ENCODE data around the gene PACSIN3. TPM values are rescaled to one million over a fixed set of nuclear protein-coding genes. Genes with fewer than 3 reads are reported as not detected.

The PACSIN3 gene
- total and polyA plus RNA-seq, 2 of the 8 experiments (the other 6 are each of a cell fraction or from before 2014, with no cell fraction given): 23.8 to 47.2 TPM

GRCh38 chr11:47183031-47183856, 3.0 kb downstream of the PACSIN3 start (continued):
- TF ChIP-seq E2F6 (IDR thresholded peaks at IDR 0.05) (no peak), SUZ12 (IDR thresholded peaks at IDR 0.05; ENCODE audit: low read length) (no peak), TBP (IDR thresholded peaks at IDR 0.05; ENCODE audit: low read depth, low read length) (no peak), KDM5A (IDR thresholded peaks at IDR 0.05; ENCODE audit: low read length) (no peak), POLR2AphosphoS5 (IDR thresholded peaks at IDR 0.05; ENCODE audit: low read depth, low read length) (no peak), CBX5 (IDR thresholded peaks at IDR 0.05; ENCODE audit: low read depth, low read length) (no peak), TAF7 (optimal IDR thresholded peaks at IDR 0.05; ENCODE audit: borderline replicate concordance, low read depth, low read length) (no peak)
- TF ChIP-seq, protein P1, sequence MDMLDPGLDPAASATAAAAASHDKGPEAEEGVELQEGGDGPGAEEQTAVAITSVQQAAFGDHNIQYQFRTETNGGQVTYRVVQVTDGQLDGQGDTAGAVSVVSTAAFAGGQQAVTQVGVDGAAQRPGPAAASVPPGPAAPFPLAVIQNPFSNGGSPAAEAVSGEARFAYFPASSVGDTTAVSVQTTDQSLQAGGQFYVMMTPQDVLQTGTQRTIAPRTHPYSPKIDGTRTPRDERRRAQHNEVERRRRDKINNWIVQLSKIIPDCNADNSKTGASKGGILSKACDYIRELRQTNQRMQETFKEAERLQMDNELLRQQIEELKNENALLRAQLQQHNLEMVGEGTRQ (IDR thresholded peaks at IDR 0.05; ENCODE audit: low read length): no peak
